ENCODE results near the gene PLXDC2.

GRCh38 chr10:19993714-19994315 is 177.6 kb downstream of the PLXDC2 start:
- TF ChIP-seq CTCF (IDR thresholded peaks at IDR 0.05) (no peak), POLR2A (IDR thresholded peaks at IDR 0.05) (no peak), EP300 (IDR thresholded peaks at IDR 0.05) (no peak), POLR2AphosphoS5 (IDR thresholded peaks at IDR 0.05) (no peak)
